A549 (cell line): ENCODE results near the gene CBY1. TPM values are rescaled to one million over a fixed set of nuclear protein-coding genes. Genes with fewer than 3 reads are reported as not detected.

Source experiments
- ATAC-seq, 2 experiments: fragments of 200-7000 bp in 1 of 2; fragments of >200 bp in 1 of 2; cut with Nextera tagmentation in 1 of 2; cut with Tn5 transposase in 1 of 2; 3 replicates each; pipeline versions ENCODE4 v1.8.0 to v1.9.1; 2018 to 2020; ENCODE audit warnings: mild to moderate bottlenecking in 1 of 2, moderate library complexity in 1 of 2
- CTCF ChIA-PET: fragments of 300-600 bp; sonication (Branson Sonifier 250); formaldehyde crosslinking; extraction: SDS; loops from one replicate; lab custom pipeline; 2021; ENCODE audit warnings: antibody characterized with exemption, inconsistent platforms; lab: Yijun Ruan, JAX
- POLR2A ChIA-PET: fragments of 350-600 bp; formaldehyde crosslinking; extraction: SDS; loops from one replicate; lab custom pipeline; 2021; ENCODE audit warnings: antibody characterized with exemption, inconsistent platforms; lab: Yijun Ruan, JAX
- DNase-seq, 2 experiments: peaks; one replicate each; pipeline versions ENCODE4 v3.0.0 to v3.0.0-alpha.2; 2011 to 2016; ENCODE audit warnings: low read depth in 1 of 2, low spot score in 1 of 2
- FAIRE-seq: peaks from 2 replicates; lab custom pipeline; 2011; peaks lifted over from hg19 to GRCh38; lab: Jason Lieb, UNC
- H3K27ac ChIP-seq, 2 experiments: fragments of >200 bp; sonication (Bioruptor Twin); formaldehyde crosslinking; 3 replicates each; pipeline ENCODE4 v1.5.1; 2016 to 2017
- H3K4me1 ChIP-seq: fragments of >200 bp; sonication (Bioruptor Twin); formaldehyde crosslinking; 3 replicates; pipeline ENCODE4 v1.6.1; 2016
- H3K4me2 ChIP-seq: fragments of >200 bp; sonication (Bioruptor Twin); formaldehyde crosslinking; 3 replicates; pipeline ENCODE4 v1.6.1; 2016
- H3K4me3 ChIP-seq: fragments of >200 bp; sonication (Bioruptor Twin); formaldehyde crosslinking; 3 replicates; pipeline ENCODE4 v1.5.1; 2016
- H3K9me3 ChIP-seq: fragments of >200 bp; sonication (Bioruptor Twin); formaldehyde crosslinking; 3 replicates; pipeline ENCODE4 v1.6.1; 2016
- BHLHE40 ChIP-seq: IDR thresholded peaks from 2 replicates; pipeline ENCODE4 v1.6.1; 2012; ENCODE audit warnings: low read depth, low read length, inconsistent platforms
- CBX8 ChIP-seq: fragments of 200-600 bp; sonication (generic); IDR thresholded peaks from 2 replicates; pipeline ENCODE4 v1.6.1; 2016
- CHD2 ChIP-seq: fragments of 150-350 bp; IDR thresholded peaks from 2 replicates; pipeline ENCODE4 v1.6.1; 2014; ENCODE audit warnings: low read length; ENCODE audit not compliant: partially characterized antibody
- CHD4 ChIP-seq: fragments of 200-600 bp; sonication (generic); IDR thresholded peaks from 2 replicates; pipeline ENCODE4 v1.6.1; 2016; ENCODE audit warnings: antibody characterized with exemption, mild to moderate bottlenecking, borderline replicate concordance
- EHF ChIP-seq: fragments of 250-450 bp; sonication (Bioruptor Pico); IDR thresholded peaks from 2 replicates; pipeline ENCODE4 v1.5.0; 2020; ENCODE audit warnings: mild to moderate bottlenecking
- FOSB ChIP-seq: fragments of 250-450 bp; sonication (Bioruptor Pico); IDR thresholded peaks from 2 replicates; pipeline ENCODE4 v1.5.0; 2020; ENCODE audit warnings: mild to moderate bottlenecking, moderate library complexity
- HDAC2 ChIP-seq: fragments of 200-600 bp; sonication (generic); IDR thresholded peaks from 2 replicates; pipeline ENCODE4 v1.6.1; 2016
- HOXB13 ChIP-seq: fragments of 250-450 bp; sonication (Bioruptor Pico); IDR thresholded peaks from 2 replicates; pipeline ENCODE4 v1.5.0; 2020; ENCODE audit warnings: low read depth, mild to moderate bottlenecking, moderate library complexity
- JUNB ChIP-seq: fragments of >200 bp; sonication (Bioruptor Twin); formaldehyde crosslinking; IDR thresholded peaks from 2 replicates; pipeline ENCODE4 v1.6.1; 2016
- KDM1A ChIP-seq: fragments of 200-600 bp; sonication (generic); IDR thresholded peaks from 2 replicates; pipeline ENCODE4 v1.6.1; 2016; ENCODE audit warnings: low read depth, mild to moderate bottlenecking
- KDM5A ChIP-seq: fragments of 200-600 bp; sonication (generic); IDR thresholded peaks from 2 replicates; pipeline ENCODE4 v1.6.1; 2016; ENCODE audit warnings: antibody characterized with exemption, mild to moderate bottlenecking
- MAZ ChIP-seq: fragments of 150-350 bp; IDR thresholded peaks from 2 replicates; pipeline ENCODE4 v1.6.1; 2014; ENCODE audit warnings: antibody characterized with exemption, low read depth, low read length, borderline replicate concordance
- NPAS2 ChIP-seq: fragments of 250-450 bp; sonication (Bioruptor Pico); IDR thresholded peaks from 2 replicates; pipeline ENCODE4 v1.8.0; 2022; ENCODE audit warnings: mild to moderate bottlenecking, moderate library complexity, borderline replicate concordance
- RFX5 ChIP-seq: fragments of 450-650 bp; IDR thresholded peaks from 2 replicates; pipeline ENCODE4 v1.7.1; 2014; ENCODE audit warnings: antibody characterized with exemption, mild to moderate bottlenecking, moderate library complexity
- RNF2 ChIP-seq: fragments of 200-600 bp; sonication (generic); IDR thresholded peaks from 2 replicates; pipeline ENCODE4 v1.6.1; 2016; ENCODE audit warnings: low read depth, mild to moderate bottlenecking, antibody characterized with exemption, moderate library complexity, borderline replicate concordance
- SMC3 ChIP-seq: fragments of >200 bp; sonication (Bioruptor Twin); formaldehyde crosslinking; IDR thresholded peaks from 3 replicates; pipeline ENCODE4 v1.6.1; 2018; ENCODE audit warnings: inconsistent platforms
- SREBF2 ChIP-seq: fragments of 450-650 bp; IDR thresholded peaks from 2 replicates; pipeline ENCODE4 v1.6.1; 2014; ENCODE audit warnings: mild to moderate bottlenecking, moderate library complexity
- TFCP2L1 ChIP-seq: fragments of 250-450 bp; sonication (Bioruptor Pico); IDR thresholded peaks from 2 replicates; pipeline ENCODE4 v1.5.0; 2021; ENCODE audit warnings: mild to moderate bottlenecking
- TP53 ChIP-seq: fragments of 250-450 bp; sonication (Bioruptor Pico); IDR thresholded peaks from 2 replicates; pipeline ENCODE4 v1.5.0; 2021; ENCODE audit warnings: mild to moderate bottlenecking, moderate library complexity
- WGBS: methylation state at CpG from one replicate; pipeline ENCODE4 v1.1.6; 2017; ENCODE audit errors: missing lambda C conversion rate; 5-methylcytosine and 5-hydroxymethylcytosine counted together
- polyA plus RNA-seq, 4 experiments: library from polyadenylated mRNA; depleted of rRNA in 3 of 4; stranded (reverse); fragments of >200 nt; fragmentation: RNase III in 1 of 4; extraction: RNeasy Plus Mini Kit Qiagen cat#74134 plus additional on column Dnase treatment in 1 of 4; gene quantifications; 2 replicates in 3 of 4; 3 replicates in 1 of 4; pipeline ENCODE4 v1.2.3, GENCODE V29; 2011 to 2017
- TF ChIP-seq, protein P1 (sequence below): fragments of 250-450 bp; sonication (Bioruptor Pico); IDR thresholded peaks from 2 replicates; pipeline ENCODE4 v1.5.0; 2020; ENCODE audit warnings: low read depth, mild to moderate bottlenecking, moderate library complexity
- TF ChIP-seq, protein P2 (sequence below): IDR thresholded peaks from 2 replicates; pipeline ENCODE4 v1.6.1; 2012; ENCODE audit warnings: low read depth, borderline replicate concordance
- TF ChIP-seq, protein P3 (sequence below): fragments of >200 bp; sonication (Bioruptor Twin); formaldehyde crosslinking; IDR thresholded peaks from 3 replicates; pipeline ENCODE4 v1.5.1; 2016
- TF ChIP-seq, protein P4 (sequence below): fragments of >200 bp; sonication (Bioruptor Twin); formaldehyde crosslinking; IDR thresholded peaks from 3 replicates; pipeline ENCODE4 v1.6.1; 2016

Gene CBY1
- polyA plus RNA-seq, 2 of the 4 experiments (the other 2 are of a cell fraction) = 19.4 to 20.8 TPM

DNA sequence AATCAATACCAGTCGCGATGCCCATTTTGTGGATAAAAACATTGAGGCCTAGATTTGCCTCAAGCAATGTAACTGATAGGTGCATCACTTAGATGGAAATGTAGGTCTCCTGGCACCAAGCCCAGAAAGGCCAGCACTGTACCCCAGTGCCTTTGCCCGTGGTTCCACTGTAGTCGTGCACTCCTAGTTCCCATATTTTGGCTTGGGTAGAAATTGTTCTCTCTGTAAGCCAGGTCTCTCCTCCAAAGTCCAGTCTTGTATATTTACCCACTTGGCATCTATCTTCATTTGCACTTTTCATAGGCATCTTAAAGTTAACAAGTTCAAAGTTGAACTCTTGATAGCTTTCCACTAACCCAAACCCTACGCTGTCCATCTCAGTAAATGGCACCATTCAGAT, 44.9 kb upstream of the CBY1 start:
- Histone ChIP-seq H3K4me3 (no peak overlapping the region), H3K27ac (no peak overlapping the region), H3K4me2 (no peak overlapping the region), H3K4me1 (peaks cover 3% of the 10 kb centered on the region; the same call in 2 of the 3 replicates), H3K9me3 (no peaks in the 10 kb centered on the region)
- ATAC-seq (no peak), FAIRE-seq (no peak), DNase-seq (no peak)
- TF ChIP-seq JUNB (no peak), HOXB13 (CRISPR knock-in tag) (no peak), TFCP2L1 (CRISPR knock-in tag) (no peak), BHLHE40 (no peak), CBX8 (no peak), SMC3 (no peak), CHD2 (no peak), CHD4 (no peak), NPAS2 (CRISPR knock-in tag) (no peak)
- TF ChIP-seq, protein P1, sequence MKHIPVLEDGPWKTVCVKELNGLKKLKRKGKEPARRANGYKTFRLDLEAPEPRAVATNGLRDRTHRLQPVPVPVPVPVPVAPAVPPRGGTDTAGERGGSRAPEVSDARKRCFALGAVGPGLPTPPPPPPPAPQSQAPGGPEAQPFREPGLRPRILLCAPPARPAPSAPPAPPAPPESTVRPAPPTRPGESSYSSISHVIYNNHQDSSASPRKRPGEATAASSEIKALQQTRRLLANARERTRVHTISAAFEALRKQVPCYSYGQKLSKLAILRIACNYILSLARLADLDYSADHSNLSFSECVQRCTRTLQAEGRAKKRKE = no peak
- ChIA-PET CTCF (no interaction called here), POLR2A (no interaction called here)
- WGBS = 95% methylated on average over 5 of the region's 5 CpGs

DNA sequence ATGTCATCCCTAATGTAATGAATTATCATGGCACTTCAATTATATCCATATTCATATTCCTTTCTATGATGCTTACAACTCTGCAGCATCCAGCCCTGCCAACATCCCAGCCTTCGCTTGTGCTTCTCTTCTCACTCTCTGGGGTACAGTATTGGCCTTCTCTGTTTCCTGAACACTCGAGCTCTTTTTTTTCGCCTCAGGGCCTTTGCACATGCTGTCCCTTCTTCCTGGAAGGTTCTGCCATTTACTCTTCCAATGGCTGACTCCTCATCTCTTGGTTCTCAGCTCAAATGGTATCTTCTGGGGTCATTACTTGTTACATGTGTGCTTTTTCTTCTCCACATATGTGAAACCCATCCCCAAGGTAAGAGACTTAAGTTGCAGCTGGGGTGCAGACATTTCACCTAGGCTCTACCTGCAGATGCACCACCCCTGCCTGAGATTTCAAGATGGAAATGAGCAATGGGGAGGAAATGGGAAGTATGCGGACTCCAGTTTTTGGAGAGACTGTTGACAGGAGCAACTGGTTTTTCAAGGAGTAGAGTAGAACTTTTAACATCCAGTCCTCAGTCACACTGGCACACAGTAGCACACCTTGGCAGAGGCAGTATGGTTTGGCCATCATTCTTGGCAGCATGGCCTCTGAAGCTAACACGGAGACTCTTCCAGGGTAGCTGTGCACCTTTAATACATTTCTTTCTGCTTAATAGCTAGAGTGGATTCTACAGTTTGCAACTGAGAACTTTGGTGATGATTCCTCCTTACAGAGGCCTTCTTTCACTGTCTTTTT, 44.0 kb upstream of the CBY1 start:
- H3K4me2 ChIP-seq = no peak overlapping the region
- no peak for DNase-seq
- no peak overlapping the region for H3K4me3 ChIP-seq
- CTCF ChIA-PET = no interaction called here
- H3K4me1 ChIP-seq = no peaks in the 10 kb centered on the region; the same call in 2 of the 3 replicates
- no peak overlapping the region for H3K27ac ChIP-seq
- POLR2A ChIA-PET = no interaction called here
- no peak for TF ChIP-seq FOSB
- TF ChIP-seq KDM1A = no peak
- no peak for TF ChIP-seq TP53 (CRISPR knock-in tag)
- TF ChIP-seq, protein P2, sequence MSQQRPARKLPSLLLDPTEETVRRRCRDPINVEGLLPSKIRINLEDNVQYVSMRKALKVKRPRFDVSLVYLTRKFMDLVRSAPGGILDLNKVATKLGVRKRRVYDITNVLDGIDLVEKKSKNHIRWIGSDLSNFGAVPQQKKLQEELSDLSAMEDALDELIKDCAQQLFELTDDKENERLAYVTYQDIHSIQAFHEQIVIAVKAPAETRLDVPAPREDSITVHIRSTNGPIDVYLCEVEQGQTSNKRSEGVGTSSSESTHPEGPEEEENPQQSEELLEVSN = no peak
- no peak for TF ChIP-seq HOXB13 (CRISPR knock-in tag)
- no peak for TF ChIP-seq CBX8
- no peak for TF ChIP-seq RNF2
- no peak for TF ChIP-seq RFX5
- no peak for TF ChIP-seq KDM5A
- TF ChIP-seq, protein P3, sequence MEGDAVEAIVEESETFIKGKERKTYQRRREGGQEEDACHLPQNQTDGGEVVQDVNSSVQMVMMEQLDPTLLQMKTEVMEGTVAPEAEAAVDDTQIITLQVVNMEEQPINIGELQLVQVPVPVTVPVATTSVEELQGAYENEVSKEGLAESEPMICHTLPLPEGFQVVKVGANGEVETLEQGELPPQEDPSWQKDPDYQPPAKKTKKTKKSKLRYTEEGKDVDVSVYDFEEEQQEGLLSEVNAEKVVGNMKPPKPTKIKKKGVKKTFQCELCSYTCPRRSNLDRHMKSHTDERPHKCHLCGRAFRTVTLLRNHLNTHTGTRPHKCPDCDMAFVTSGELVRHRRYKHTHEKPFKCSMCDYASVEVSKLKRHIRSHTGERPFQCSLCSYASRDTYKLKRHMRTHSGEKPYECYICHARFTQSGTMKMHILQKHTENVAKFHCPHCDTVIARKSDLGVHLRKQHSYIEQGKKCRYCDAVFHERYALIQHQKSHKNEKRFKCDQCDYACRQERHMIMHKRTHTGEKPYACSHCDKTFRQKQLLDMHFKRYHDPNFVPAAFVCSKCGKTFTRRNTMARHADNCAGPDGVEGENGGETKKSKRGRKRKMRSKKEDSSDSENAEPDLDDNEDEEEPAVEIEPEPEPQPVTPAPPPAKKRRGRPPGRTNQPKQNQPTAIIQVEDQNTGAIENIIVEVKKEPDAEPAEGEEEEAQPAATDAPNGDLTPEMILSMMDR = no peak
- no peak for TF ChIP-seq SREBF2
- no peak for TF ChIP-seq NPAS2 (CRISPR knock-in tag)
- no peak for TF ChIP-seq HDAC2
- TF ChIP-seq, protein P4, sequence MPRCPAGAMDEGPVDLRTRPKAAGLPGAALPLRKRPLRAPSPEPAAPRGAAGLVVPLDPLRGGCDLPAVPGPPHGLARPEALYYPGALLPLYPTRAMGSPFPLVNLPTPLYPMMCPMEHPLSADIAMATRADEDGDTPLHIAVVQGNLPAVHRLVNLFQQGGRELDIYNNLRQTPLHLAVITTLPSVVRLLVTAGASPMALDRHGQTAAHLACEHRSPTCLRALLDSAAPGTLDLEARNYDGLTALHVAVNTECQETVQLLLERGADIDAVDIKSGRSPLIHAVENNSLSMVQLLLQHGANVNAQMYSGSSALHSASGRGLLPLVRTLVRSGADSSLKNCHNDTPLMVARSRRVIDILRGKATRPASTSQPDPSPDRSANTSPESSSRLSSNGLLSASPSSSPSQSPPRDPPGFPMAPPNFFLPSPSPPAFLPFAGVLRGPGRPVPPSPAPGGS = no peak
- TF ChIP-seq MAZ = no peak
- no peak for TF ChIP-seq EHF (CRISPR knock-in tag)
- TF ChIP-seq, all 56 proteins: peak for 0
- FAIRE-seq (no peak), ATAC-seq (no peak)
- whole genome bisulfite sequencing = 92% methylated on average over 5 of the region's 5 CpGs
- no peaks in the 10 kb centered on the region for H3K9me3 ChIP-seq
